Measurements from ENCODE around the gene IGSF11. TPM values are rescaled to one million over a fixed set of nuclear protein-coding genes. Genes with fewer than 3 reads are reported as not detected.

Gene IGSF11
- total and polyA plus RNA-seq, 10 donors: 0.05 to 1.1 (median 0.31) TPM; not detected in 4

- no peak overlapping the region for H3K27ac ChIP-seq
- intact Hi-C loops (cut with DNase I; ENCODE audit: low total_unique reads): no loop called here
- no peaks in the 10 kb centered on the region for H3K9me3 ChIP-seq
- H3K27me3 ChIP-seq (replicated peaks in 1 of 7): no peaks in the 10 kb centered on the region
- TF ChIP-seq POLR2AphosphoS5 (IDR thresholded peaks at IDR 0.05) (no peak), CTCF (IDR thresholded peaks at IDR 0.05 in 8 of 11, conservative IDR thresholded peaks at IDR 0.05 in 3 of 11) (no peak), POLR2A (IDR thresholded peaks at IDR 0.05) (no peak)
- WGBS, 5 donors: 47 to 74% (median 69%) methylated on average over 1 of the region's 1 CpG
- no peaks in the 10 kb centered on the region for H3K36me3 ChIP-seq
- no peaks in the 10 kb centered on the region for H3K4me1 ChIP-seq
- no peak for DNase-seq
- H3K4me3 ChIP-seq: no peak overlapping the region
These were observed 70.9 kb downstream of the IGSF11 start for GRCh38 chr3:118963711-118964110.

DNA sequence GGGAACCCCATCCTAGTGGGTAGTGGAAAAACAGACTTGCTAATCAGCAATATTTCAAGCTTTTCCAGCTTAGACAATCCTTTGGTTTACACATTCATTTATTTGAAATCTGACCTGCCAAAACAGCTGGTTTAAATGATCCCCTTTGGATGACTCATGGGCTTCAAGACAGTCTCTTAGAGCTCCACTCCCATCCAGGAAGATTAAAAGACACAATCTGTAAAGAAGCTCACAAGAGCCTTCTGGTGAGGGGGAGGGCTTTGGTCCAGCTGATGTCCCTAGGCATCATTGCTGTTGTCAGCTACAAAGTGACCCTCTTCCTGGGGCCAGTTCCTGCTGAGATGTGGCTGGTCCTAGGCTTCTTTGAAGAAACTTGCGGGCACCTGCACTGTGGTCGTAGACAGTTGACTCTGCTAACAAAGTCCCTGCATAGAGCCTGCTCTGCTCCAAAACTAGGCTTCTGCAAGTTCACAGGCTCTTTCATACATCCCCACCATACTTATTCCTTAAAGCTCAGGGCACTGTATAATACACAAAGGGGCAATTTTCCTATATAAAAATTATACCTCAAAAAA, 73.7 kb downstream of the IGSF11 start:
- WGBS, 5 donors: 95 to 100% (median 98%) methylated on average over 2 of the region's 2 CpGs
- no peaks in the 10 kb centered on the region for H3K4me1 ChIP-seq
- no peak for TF ChIP-seq CTCF (IDR thresholded peaks at IDR 0.05 in 8 of 11, conservative IDR thresholded peaks at IDR 0.05 in 3 of 11)
- TF ChIP-seq POLR2A (IDR thresholded peaks at IDR 0.05): no peak
- TF ChIP-seq POLR2AphosphoS5 (IDR thresholded peaks at IDR 0.05): no peak
- intact Hi-C loops (cut with DNase I; ENCODE audit: low total_unique reads): no loop called here
- DNase-seq: no peak
- H3K36me3 ChIP-seq: no peaks in the 10 kb centered on the region
- H3K27ac ChIP-seq: no peak overlapping the region
- no peaks in the 10 kb centered on the region for H3K27me3 ChIP-seq (replicated peaks in 1 of 7)
- no peaks in the 10 kb centered on the region for H3K9me3 ChIP-seq
- no peak overlapping the region for H3K4me3 ChIP-seq

GRCh38 chr3:118955914-118956556, 78.6 kb downstream of the IGSF11 start:
- TF ChIP-seq CTCF (IDR thresholded peaks at IDR 0.05 in 8 of 11, conservative IDR thresholded peaks at IDR 0.05 in 3 of 11) (no peak), POLR2AphosphoS5 (IDR thresholded peaks at IDR 0.05) (no peak), POLR2A (IDR thresholded peaks at IDR 0.05) (no peak)
- 45 to 74% (median 62%) methylated on average over 1 of the region's 1 CpG for WGBS, 5 donors
- intact Hi-C loops (cut with DNase I; ENCODE audit: low total_unique reads): no loop called here
- DNase-seq: no peak
- Histone ChIP-seq H3K4me3 (no peak overlapping the region), H3K36me3 (no peaks in the 10 kb centered on the region), H3K9me3 (peaks cover 0 to 10% (median 2%) of the 10 kb centered on the region in 8 donors), H3K4me1 (no peaks in the 10 kb centered on the region), H3K27me3 (replicated peaks in 1 of 7) (no peaks in the 10 kb centered on the region), H3K27ac (peak overlapping the region in 3 of 8 donors; percentile 32 to 40 (median 32))

DNA sequence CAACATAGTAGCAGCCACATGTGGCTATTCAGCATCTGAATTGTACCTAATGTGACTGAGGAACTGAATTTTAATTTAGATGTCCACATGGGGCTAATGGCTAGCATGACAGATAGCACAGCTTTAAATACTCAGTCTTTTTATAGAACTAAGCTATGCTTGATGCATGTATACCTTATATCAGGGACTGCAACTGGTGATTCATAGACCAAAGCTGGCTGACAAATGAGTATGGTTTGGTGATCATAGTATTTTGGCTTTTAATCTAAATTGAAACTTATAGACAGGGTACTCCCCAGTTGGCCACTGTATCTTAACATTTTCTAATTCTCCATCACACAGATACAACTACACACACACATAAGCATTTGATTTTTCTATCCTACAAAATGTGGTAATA, 83.6 kb downstream of the IGSF11 start:
- H3K27me3 ChIP-seq (replicated peaks in 1 of 7): no peaks in the 10 kb centered on the region
- H3K27ac ChIP-seq: no peak overlapping the region
- H3K36me3 ChIP-seq: no peaks in the 10 kb centered on the region
- no peaks in the 10 kb centered on the region for H3K4me1 ChIP-seq
- H3K9me3 ChIP-seq: peaks cover 0 to 10% (median 2%) of the 10 kb centered on the region in 8 donors
- intact Hi-C loops (cut with DNase I; ENCODE audit: low total_unique reads): no loop called here
- TF ChIP-seq POLR2AphosphoS5 (IDR thresholded peaks at IDR 0.05) (no peak), CTCF (IDR thresholded peaks at IDR 0.05 in 8 of 11, conservative IDR thresholded peaks at IDR 0.05 in 3 of 11) (no peak), POLR2A (IDR thresholded peaks at IDR 0.05) (no peak)
- no peak for DNase-seq
- H3K4me3 ChIP-seq: no peak overlapping the region
